HepG2 (cell line): Measurements from ENCODE around the gene SPON2.
A peak's percentile ranks its signal among the peaks of the same experiment; 100 is the strongest.

Experiments used
- ASH2L ChIP-seq: fragments of 300-600, 200-600 bp; sonication (generic); IDR thresholded peaks from 2 replicates; pipeline ENCODE4 v1.7.0; 2017; ENCODE audit warnings: low read depth, mild to moderate bottlenecking, moderate library complexity, mixed read lengths, low read length; ENCODE audit not compliant: insufficient read length
- CTCF ChIP-seq: sonication (generic); formaldehyde crosslinking; IDR thresholded peaks from 2 replicates; pipeline ENCODE4 v1.5.0; 2020; ENCODE audit warnings: mild to moderate bottlenecking, missing genetic modification reagents, moderate library complexity
- EP300 ChIP-seq, 3 experiments: sonication (generic) in 1 of 3; formaldehyde crosslinking in 1 of 3; IDR thresholded peaks; 2 replicates each; pipeline versions ENCODE4 v1.5.1 to v1.6.1; 2011 to 2020; ENCODE audit warnings: low read depth in 2 of 3, low read length in 2 of 3, borderline replicate concordance in 1 of 3, improper control_type of control experiment in 1 of 3, mild to moderate bottlenecking in 1 of 3, missing genetic modification reagents in 1 of 3, moderate library complexity in 1 of 3
- HDAC6 ChIP-seq: fragments of 200-600 bp; sonication (generic); IDR thresholded peaks from 2 replicates; pipeline ENCODE4 v1.7.0; 2017; ENCODE audit warnings: mild to moderate bottlenecking, antibody characterized with exemption, low read length, low read depth
- KLF9 ChIP-seq: IDR thresholded peaks from 2 replicates; pipeline ENCODE4 v1.6.1; 2016; ENCODE audit warnings: low read depth
- MEIS2 ChIP-seq: sonication (generic); formaldehyde crosslinking; IDR thresholded peaks from 2 replicates; pipeline ENCODE4 v1.9.0; 2021; ENCODE audit warnings: mild to moderate bottlenecking, missing genetic modification reagents
- NFYB ChIP-seq: sonication (generic); formaldehyde crosslinking; IDR thresholded peaks from 2 replicates; pipeline ENCODE4 v1.4.0; 2020; ENCODE audit warnings: missing genetic modification reagents
- PATZ1 ChIP-seq: sonication (generic); formaldehyde crosslinking; IDR thresholded peaks from 2 replicates; pipeline ENCODE4 v1.4.0; 2020; ENCODE audit warnings: missing genetic modification reagents
- TAF1 ChIP-seq: sonication (generic); formaldehyde crosslinking; IDR thresholded peaks from 2 replicates; pipeline ENCODE4 v1.4.0; 2020; ENCODE audit warnings: missing genetic modification reagents
- TARDBP ChIP-seq: sonication (generic); formaldehyde crosslinking; IDR thresholded peaks from 2 replicates; pipeline ENCODE4 v1.8.0; 2022; ENCODE audit warnings: mild to moderate bottlenecking, missing genetic modification reagents
- ZNF672 ChIP-seq: sonication (generic); formaldehyde crosslinking; IDR thresholded peaks from 2 replicates; pipeline ENCODE4 v1.8.1; 2022; ENCODE audit warnings: missing genetic modification reagents
- ZNF674 ChIP-seq: sonication (generic); formaldehyde crosslinking; IDR thresholded peaks from 2 replicates; pipeline ENCODE4 v1.5.0; 2020; ENCODE audit warnings: low read depth, mild to moderate bottlenecking, missing genetic modification reagents

GRCh38 chr4:1171311-1172227 lies 814 bp downstream of the SPON2 start:
- TF ChIP-seq NFYB (CRISPR knock-in tag) (no peak), ASH2L (no peak), TARDBP (no peak), CTCF (CRISPR knock-in tag) (0 out of 2 replicates have a peak, but pooled peaks have one; percentile 4), ZNF674 (CRISPR knock-in tag) (no peak), PATZ1 (no peak), ZNF672 (CRISPR knock-in tag) (no peak), EP300 (IDR thresholded peaks at IDR 0.05; ENCODE audit: low read depth in 2 of 2, low read length in 2 of 2) (no peak), EP300 (CRISPR knock-in tag; IDR thresholded peaks at IDR 0.05; ENCODE audit: borderline replicate concordance) (no peak), HDAC6 (no peak), MEIS2 (no peak), KLF9 (no peak), TAF1 (CRISPR knock-in tag) (no peak)
